Measurements from ENCODE around the gene PLD1.

Gene PLD1

GRCh38 chr3:171602072-171602471 is 208.2 kb downstream of the PLD1 start:
- ChIA-PET POLR2A (ENCODE audit: low non-redundant PET) (no interaction called here), CTCF (interaction anchor here (1.4 kb wide), 1 partner anchor 12 kb away, joined by 4 read pairs; no protein-coding TSS in a partner anchor)
- TF ChIP-seq CTCF (conservative IDR thresholded peaks at IDR 0.05; ENCODE audit: low read depth), result no peak
- DNase-seq (ENCODE audit: low spot score), result no peak
- no peak overlapping the region for H3K27ac ChIP-seq

GRCh38 chr3:171600030-171600429 is 210.3 kb downstream of the PLD1 start:
- CTCF ChIA-PET, result interaction anchor here (1.0 kb wide), 1 partner anchor 14 kb away, joined by 3 read pairs; no protein-coding TSS in a partner anchor
- no peak overlapping the region for H3K27ac ChIP-seq
- DNase-seq (ENCODE audit: low spot score), result no peak
- POLR2A ChIA-PET (ENCODE audit: low non-redundant PET), result no interaction called here
- TF ChIP-seq CTCF (conservative IDR thresholded peaks at IDR 0.05; ENCODE audit: low read depth), result no peak

GRCh38 chr3:171598990-171599389 is 211.3 kb downstream of the PLD1 start:
- POLR2A ChIA-PET (ENCODE audit: low non-redundant PET), result no interaction called here
- no peak overlapping the region for H3K27ac ChIP-seq
- CTCF ChIA-PET, result interaction anchor here (0.6 kb wide), 1 partner anchor 1716 kb away, joined by 3 read pairs; no protein-coding TSS in a partner anchor
- no peak for DNase-seq (ENCODE audit: low spot score)
- TF ChIP-seq CTCF (conservative IDR thresholded peaks at IDR 0.05; ENCODE audit: low read depth), result no peak

GRCh38 chr3:171592786-171593185 is 217.5 kb downstream of the PLD1 start:
- no peak overlapping the region for H3K27ac ChIP-seq
- ChIA-PET CTCF (interaction anchor here (0.6 kb wide), 1 partner anchor 147 kb away, joined by 3 read pairs; no protein-coding TSS in a partner anchor), POLR2A (ENCODE audit: low non-redundant PET) (no interaction called here)
- TF ChIP-seq CTCF (conservative IDR thresholded peaks at IDR 0.05; ENCODE audit: low read depth), result no peak
- no peak for DNase-seq (ENCODE audit: low spot score)

GRCh38 chr3:171591070-171591469 is 219.2 kb downstream of the PLD1 start:
- no peak overlapping the region for H3K27ac ChIP-seq
- POLR2A ChIA-PET (ENCODE audit: low non-redundant PET), result no interaction called here
- CTCF ChIA-PET, result no interaction called here
- DNase-seq (ENCODE audit: low spot score), result no peak
- no peak for TF ChIP-seq CTCF (conservative IDR thresholded peaks at IDR 0.05; ENCODE audit: low read depth)

- H3K27ac ChIP-seq, result no peak overlapping the region
- ChIA-PET CTCF (no interaction called here), POLR2A (ENCODE audit: low non-redundant PET) (no interaction called here)
- no peak for TF ChIP-seq CTCF (conservative IDR thresholded peaks at IDR 0.05; ENCODE audit: low read depth)
- no peak for DNase-seq (ENCODE audit: low spot score)
Observed at GRCh38 chr3:171586274-171586673, 224.0 kb downstream of the PLD1 start.

All from RWPE1 (cell line).